Fibroblast of peridontal ligament (primary cell): ENCODE data around the gene TMEM165.
A peak's percentile ranks its signal among the peaks of the same experiment; 100 is the strongest.

Experiments used
- DNase-seq: peaks from one replicate; pipeline ENCODE4 v3.0.0-alpha.2; 2010; ENCODE audit errors: extremely low read depth

TMEM165 gene

DNA sequence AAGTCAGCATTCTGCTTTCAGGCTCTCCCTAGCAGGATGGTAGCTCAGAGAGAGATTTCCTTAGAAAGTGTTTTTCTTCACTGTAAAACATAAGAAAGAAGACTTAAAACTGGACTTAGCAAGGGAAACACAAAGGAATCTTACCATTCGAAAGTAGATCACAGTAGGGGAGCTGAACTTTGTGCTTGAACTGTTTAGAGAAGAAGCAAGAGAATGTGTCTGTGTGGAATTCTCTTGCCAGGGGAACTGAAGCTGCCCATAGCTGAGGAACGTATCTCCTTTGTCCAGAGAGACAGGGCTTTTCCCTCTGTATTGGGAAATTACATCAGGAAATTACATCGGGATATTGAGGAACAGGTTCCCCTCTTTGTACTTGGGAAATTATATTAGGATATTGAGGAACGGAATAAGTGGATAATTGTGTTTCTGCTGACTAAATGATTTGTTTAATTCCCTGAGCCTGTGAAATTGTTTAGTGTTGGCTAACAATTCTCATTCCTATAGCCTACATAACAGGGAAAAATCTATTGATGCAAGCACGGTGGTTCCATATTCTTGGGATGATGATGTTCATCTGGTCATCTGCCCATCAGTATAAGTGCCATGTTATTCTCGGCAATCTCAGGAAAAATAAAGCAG is 28.6 kb upstream of the TMEM165 start:
- DNase-seq = no peak

- no peak for DNase-seq
These were observed 25.8 kb upstream of the TMEM165 start for GRCh38 chr4:55369968-55370367.

DNA sequence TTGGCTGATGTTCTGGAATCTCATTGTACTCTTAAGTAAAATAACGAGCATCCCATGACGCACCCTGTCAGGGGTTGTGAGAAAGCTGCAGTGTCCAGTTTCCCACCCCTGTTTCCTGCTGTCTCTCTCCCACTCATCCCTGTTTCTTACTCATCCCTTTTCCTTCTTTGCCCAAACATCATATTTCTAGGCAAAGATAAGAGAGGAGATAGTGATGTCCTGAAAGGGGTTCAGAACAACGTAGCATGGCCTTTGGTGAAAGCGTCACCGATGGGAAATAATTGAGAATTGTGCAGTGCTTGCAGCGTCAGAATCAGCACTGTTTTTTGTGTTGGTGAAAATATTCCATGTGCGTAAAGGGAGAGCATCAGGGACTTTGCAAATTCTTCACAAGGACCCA is 23.5 kb upstream of the TMEM165 start:
- no peak for DNase-seq

- DNase-seq = no peak
These were observed 22.3 kb upstream of the TMEM165 start for GRCh38 chr4:55373461-55373860.

DNA sequence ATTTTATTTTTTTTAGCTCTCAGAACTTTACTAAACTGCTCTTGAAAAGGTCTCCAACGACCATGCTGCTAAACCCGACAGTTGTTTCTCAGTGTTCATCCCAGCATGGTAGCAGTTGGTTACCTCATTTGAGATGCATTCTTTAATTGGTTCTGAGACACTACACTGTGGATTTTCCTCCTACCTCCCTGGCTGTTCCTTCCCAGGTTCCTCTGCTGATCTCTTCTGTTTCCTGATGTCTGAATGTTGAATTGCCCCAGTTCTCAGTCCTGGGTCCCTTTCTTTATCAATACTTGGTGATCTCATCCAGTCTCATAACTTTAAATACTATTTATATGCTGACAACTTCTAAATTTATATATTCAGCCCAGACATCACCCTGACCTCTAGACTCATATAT is 19.1 kb upstream of the TMEM165 start:
- DNase-seq = no peak

- peak; percentile 65 for DNase-seq
These were observed 16.9 kb upstream of the TMEM165 start for GRCh38 chr4:55378617-55379467.

- no peak for DNase-seq
These were observed 15.2 kb upstream of the TMEM165 start for GRCh38 chr4:55380576-55380975.

- no peak for DNase-seq
These were observed 14.3 kb upstream of the TMEM165 start for GRCh38 chr4:55381502-55381901.

GRCh38 chr4:55382488-55383003 is 13.2 kb upstream of the TMEM165 start:
- DNase-seq = no peak

- no peak for DNase-seq
These were observed 10.5 kb upstream of the TMEM165 start for GRCh38 chr4:55385201-55385649.

GRCh38 chr4:55386073-55386472 is 9.7 kb upstream of the TMEM165 start:
- no peak for DNase-seq

- no peak for DNase-seq
These were observed 8.9 kb upstream of the TMEM165 start for GRCh38 chr4:55386840-55387239.

- DNase-seq = peak; percentile 77
These were observed 2.1 kb upstream of the TMEM165 start for GRCh38 chr4:55393461-55394320.

DNA sequence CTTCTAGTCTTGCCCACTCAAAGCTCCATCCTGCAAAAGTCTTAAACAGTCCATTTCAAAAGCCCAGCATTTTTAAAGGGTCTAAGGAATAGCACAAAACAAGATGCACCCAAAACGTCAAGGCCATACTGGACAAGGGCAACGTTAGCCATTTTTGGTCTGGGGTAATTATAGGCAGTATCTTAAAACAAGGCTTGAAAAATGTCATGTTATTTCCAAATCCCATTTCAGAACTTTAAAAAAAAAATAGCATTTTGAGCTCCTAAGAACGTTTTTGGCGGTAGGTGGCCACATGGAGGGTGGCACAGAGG is 584 bp upstream of the TMEM165 start:
- no peak for DNase-seq

GRCh38 chr4:55396308-55397125 is 760 bp downstream of the TMEM165 start:
- DNase-seq = peak; percentile 86

GRCh38 chr4:55397126-55397436 is 1.3 kb downstream of the TMEM165 start:
- no peak for DNase-seq

DNA sequence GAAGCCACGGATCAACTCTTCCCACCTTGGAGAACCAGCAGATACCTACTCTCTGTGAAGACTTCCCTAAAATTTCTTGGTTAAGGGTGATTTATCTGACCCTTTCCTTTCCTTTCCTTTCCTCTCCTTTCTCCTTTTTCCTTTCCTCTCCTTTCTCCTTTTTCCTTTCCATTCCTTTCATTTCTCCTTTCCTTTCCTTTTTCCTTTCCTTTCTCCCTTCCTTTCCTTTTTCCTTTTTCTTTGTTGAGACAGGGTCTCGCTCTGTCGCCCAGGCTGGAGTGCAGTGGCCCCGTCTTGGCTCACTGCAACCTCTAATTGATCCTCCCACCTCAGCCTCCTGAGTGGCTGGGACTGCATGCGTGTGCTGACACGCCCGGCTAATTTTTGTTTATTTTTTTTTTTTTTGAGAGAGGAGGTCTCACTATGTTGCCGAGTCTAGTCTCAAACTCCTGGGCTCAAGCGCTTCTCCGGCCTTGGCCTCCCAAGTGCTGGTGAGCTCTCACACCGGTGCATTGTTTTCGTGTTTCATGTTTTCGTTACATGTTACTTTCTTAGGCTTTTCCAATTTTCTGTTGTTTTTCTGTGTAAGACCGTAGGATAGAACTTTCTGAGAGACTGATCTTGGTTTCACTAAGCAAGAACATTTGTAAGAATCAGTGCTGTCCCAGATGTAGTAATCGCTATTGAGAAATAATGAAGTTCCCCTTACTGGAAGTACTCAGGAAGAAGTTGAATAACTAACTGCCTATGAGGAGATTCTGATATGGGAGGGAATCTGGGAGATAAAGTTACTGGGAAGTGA is 2.0 kb downstream of the TMEM165 start:
- peak; percentile 90 for DNase-seq

- DNase-seq = no peak
These were observed 2.7 kb downstream of the TMEM165 start for GRCh38 chr4:55398461-55398860.

DNA sequence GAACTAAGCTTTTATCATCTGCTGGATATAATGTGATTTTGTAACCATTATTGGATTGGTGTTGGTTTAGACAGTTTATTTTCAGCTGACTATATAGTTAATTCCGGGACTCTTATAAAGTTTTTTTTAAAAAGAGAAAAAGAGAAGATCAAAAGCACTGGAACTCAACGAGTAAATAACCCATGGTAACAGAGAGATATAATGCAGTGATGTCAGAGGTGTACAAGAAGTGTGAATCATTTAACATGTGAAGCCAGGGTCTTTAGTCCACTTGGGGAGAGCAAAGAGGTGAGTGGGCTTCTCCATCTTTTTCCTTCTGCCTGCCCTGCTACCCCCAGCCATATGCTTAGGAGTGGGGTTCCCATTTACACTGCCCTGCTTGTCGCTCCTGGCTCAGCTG is 3.2 kb downstream of the TMEM165 start:
- DNase-seq = no peak

DNA sequence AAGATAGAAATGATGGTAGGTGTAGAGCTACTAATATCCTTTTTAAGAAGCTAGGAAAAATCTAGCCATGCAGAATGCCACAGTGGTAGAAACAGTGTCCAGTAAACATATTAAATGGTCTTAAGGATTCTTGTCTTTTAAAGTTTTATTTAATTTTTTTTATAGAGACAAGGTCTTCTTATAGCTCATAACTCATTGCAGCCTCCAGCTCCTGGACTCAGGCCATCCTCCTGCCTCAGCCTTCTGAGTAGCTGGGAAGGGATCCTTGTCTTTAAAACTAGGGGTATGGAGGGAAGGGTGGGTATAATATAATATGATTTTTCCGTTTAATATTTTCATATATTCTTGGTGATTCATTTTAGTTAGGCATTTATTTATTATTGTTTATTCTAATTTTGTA is 3.8 kb downstream of the TMEM165 start:
- no peak for DNase-seq

DNA sequence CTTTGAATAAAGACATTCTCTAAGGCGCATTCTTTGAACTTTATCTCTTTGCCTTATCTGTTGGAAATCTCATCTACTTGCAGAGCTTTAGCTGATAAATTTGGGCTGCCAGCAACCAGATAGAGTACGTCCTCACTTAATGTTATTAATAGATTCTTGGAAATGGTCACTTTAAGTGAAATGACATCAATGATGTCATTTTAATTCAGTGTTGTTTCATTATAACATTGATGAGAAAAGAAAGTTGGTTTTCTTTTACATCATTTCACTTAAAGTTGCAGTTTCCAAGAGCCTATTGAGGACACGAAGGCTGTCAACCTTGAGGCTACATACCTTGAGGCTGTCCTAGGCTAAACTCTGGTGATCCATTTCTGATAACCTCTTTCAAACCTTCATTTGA is 9.3 kb downstream of the TMEM165 start:
- no peak for DNase-seq
